Adrenal gland (tissue), 5 donors: Measurements from ENCODE around the gene ATP6V1A.

ENCODE experiments used
- POLR2A ChIP-seq, 2 donors: fragments of 450-650 bp; IDR thresholded peaks; one replicate each; pipeline ENCODE4 v1.6.1; 2017; ENCODE audit warnings: antibody characterized with exemption in 2 of 2, mild to moderate bottlenecking in 2 of 2, moderate library complexity in 1 of 2
- TF ChIP-seq, protein P1 (sequence below), 6 experiments: fragments of 450-650 bp in 4 of 6; fragments of 200-600 bp in 2 of 6; sonication (generic) in 1 of 6; IDR thresholded peaks; 1 replicate in 5 of 6; 2 replicates in 1 of 6; pipeline versions ENCODE4 v1.5.1 to v1.8.0; 2016 to 2021; ENCODE audit warnings: antibody characterized with exemption in 6 of 6, mild to moderate bottlenecking in 2 of 6, moderate library complexity in 1 of 6
- donor health status: DM: no; HTN: no; CAD: no.

DNA sequence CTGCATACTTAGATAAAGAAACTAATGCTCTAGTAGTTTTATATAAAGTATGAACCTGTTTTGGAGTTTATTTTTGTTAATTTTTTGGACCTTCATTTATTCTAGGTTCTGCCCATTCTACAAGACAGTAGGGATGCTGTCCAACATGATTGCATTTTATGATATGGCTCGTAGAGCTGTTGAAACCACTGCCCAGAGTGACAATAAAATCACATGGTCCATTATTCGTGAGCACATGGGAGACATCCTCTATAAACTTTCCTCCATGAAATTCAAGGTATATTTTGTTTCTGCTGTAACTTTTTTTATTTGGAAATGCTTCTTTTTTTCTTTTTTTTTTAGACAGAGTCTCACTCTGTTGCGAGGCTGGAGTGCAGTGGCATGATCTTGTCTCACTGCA is 58.4 kb downstream of the ATP6V1A start:
- TF ChIP-seq POLR2A (IDR thresholded peaks at IDR 0.05) = no peak
- TF ChIP-seq, protein P1, sequence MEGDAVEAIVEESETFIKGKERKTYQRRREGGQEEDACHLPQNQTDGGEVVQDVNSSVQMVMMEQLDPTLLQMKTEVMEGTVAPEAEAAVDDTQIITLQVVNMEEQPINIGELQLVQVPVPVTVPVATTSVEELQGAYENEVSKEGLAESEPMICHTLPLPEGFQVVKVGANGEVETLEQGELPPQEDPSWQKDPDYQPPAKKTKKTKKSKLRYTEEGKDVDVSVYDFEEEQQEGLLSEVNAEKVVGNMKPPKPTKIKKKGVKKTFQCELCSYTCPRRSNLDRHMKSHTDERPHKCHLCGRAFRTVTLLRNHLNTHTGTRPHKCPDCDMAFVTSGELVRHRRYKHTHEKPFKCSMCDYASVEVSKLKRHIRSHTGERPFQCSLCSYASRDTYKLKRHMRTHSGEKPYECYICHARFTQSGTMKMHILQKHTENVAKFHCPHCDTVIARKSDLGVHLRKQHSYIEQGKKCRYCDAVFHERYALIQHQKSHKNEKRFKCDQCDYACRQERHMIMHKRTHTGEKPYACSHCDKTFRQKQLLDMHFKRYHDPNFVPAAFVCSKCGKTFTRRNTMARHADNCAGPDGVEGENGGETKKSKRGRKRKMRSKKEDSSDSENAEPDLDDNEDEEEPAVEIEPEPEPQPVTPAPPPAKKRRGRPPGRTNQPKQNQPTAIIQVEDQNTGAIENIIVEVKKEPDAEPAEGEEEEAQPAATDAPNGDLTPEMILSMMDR (IDR thresholded peaks at IDR 0.05) = no peak
